GM21576 (cell line): ENCODE results near the gene NPB.

Source experiments
- ATAC-seq: cut with Tn5 transposase; IDR thresholded peaks from one replicate; pipeline ENCODE4 v1.9.1; 2021; ENCODE audit warnings: mild to moderate bottlenecking, moderate library complexity; ENCODE audit not compliant: unreplicated experiment

NPB gene

DNA sequence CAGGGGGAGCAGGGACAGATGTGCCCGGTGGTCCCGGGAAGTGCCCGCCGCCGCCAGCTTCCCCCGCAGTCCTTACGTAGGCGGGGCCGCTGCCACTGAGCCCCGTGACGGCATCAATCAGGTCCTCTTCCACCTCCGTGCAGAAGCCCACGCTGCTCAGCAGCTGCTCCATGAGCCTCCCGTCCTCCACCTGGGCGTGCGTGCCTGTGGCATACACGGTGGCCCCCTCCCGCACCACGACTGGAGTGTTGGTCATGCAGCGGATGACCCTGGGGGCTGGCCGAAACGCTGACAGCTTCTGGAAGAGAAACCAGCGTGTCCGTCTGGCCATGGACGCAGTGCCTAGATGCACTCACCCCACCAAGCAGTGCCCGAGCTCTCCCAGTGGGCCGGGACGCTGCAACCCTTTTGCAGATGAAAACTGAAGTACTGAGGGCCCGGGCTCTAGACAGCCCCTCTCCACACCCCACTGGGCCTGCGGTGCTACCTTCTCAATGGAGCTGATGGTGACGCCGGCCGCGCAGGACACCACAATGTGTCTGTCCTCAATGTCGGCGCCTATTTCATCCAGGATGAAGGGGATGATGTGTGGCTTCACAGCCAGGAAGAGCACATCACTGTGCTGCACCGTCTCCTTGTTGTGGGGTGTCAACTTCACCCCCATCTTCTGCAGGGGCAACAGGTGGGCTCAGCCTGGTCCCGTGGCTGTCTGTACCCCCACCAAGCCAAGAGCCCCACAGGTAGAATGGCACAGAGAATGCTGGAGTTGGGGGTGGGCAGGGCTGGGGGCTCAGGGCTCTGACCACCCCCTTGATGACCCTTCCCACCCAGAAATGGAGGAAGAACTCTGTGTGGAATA is 33.0 kb downstream of the NPB start:
- no peak for ATAC-seq

DNA sequence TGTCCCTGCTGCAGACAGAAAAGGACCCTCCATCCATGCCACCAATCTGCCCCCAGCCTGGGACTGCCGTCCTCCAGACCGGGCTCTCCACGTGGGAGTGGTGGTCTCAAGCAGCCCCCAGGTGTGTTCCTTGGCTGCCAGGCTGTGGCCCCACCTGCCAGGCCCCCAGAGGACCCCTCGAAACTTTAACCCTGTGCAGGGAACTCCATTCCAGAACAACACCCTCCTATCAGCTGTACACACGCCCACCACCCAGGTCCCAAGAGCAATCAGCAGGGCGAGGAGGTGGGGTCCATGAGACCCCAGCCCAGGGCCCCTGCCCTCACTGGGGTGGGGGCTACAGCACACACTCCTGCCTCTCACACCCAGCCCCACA is 33.7 kb downstream of the NPB start:
- no peak for ATAC-seq

DNA sequence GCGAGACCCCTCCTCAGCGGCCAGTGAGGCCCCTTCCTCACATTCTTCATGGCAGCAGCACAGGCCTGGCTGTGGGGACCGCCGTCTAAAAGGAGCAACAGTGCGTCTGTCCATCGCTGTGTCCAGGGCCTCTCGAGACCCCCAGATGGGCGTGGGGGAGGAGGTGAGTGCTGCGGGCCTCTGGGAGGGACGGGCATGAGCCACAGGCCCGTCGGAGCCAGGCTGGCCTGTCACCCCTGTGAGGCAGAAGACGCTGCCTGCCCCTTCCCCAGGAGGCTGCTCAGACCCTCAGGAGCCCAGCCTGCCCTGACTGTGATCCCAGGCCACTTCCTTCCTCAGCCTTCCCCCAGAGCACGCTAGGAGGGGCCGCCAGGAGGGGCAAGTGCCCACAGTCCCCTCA is 37.2 kb downstream of the NPB start:
- no peak for ATAC-seq

DNA sequence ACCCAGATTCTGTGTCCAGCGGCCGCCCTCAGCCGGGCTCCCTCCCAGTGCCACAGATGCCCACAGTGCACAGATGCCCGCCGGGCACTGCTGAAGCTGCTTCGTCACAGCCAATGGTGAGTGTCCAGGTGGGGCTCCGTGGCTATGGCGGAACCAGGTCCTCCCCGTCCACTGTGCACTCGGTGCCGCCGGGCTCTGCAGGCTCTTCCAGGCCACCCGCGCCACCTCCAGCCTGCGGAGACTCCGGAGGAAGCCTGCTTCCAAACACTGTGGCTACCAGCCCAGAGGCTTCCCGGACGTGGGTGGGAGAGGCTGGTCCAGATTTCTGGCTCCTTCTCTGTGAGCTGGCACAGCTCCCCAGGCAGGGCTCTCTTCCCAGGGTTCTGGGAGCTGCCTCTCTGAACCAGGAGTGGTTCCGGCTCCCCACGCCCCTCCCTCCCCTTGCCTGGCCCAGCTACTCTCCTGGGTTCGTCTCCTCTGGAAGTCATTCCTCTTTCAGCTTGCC is 37.9 kb downstream of the NPB start:
- ATAC-seq, result no peak

DNA sequence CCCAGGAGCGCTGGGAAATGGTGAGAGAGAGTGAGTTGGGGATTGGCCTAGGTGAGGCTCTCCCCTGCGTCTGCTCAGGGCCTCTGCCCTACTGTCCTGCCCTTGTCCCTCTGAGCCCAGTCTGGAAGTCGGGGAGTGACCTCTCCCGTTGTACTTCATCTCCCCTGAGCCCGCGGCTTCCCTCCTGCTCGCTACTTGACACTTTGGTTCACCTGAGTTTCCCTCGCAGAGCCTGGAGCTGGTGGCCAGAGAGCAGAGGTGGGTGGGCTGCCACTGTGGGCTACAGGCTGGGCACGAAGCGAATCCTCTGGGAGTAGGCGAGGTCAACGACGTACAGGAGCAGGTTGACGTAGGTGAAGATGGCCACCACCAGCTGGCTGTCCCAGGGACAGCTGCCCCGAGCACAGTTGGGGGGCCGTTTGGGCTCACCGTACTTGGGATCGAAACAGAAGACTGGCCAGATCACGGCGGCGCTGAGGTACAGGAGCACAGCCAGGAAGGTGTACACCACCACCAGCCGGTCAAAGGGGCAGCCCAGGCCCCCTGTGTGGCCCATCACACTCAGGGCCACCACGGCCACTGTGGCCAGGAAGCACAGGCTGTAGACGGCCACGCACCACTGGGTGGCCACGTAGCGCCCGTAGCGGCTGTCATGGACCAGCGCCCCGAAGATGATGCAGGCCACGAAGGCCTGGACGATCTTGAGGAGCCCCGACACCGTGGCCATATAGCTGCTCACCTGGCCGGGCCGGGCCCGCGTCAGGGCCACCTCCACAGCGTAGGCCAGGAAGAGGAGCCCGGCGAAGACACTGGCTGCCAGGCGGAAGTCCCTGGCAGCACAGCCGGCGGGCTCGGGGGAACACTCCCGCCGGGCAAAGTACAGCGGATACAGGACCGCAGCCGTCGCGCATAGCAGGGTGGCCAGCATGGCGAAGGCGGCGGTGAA is 38.8 kb downstream of the NPB start:
- no peak for ATAC-seq

DNA sequence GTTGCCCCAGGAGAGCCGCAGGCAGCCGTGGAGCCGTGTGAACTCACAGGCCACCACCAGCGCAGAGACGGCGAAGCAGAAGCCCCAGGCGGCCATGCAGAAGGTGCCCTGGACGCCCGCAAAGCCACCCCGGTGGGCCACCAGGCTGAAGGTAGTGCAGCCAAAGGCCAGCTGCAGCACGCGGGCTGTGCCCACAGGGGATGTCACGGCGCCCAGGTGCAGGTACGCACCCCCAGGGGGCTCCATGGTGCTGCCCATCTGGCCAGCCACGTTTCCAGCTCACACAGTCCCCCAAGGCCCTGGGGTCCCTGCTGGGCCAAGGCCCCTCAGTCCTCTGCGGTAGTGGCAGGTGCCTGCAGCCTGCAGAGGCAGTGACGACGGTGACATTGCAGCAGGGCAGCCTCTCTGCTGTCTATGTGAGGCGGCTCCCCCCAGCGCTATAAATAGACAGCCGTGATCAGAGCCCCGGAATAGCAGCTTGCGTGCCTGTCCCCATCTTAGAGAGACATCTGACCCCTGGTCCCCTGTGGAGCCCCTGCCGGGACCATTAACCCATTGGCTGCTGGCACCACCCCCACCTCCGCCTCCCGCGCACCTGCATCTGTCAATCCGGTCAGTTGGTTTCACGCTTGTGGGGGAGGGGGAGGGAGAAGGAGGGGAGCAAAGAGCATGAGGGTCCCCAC is 39.6 kb downstream of the NPB start:
- no peak for ATAC-seq

DNA sequence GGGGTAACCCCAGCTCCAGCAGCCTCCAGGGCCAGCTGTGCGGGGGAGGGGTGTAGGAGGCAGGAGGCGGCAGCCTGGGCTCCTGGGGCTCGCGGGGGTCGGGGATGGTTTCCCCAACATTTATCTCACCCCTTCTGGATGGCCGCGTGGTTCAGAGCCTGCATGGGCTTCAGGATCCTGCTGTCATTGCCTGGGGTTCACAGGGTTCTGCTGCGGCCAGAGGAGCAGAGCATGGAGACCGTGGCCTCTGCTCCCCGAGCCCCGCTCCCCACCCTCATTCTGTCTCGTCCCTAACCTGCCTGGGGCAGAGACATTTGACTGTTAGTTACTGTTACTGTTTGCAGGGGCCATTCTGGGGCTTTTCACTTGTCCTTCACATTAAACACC is 40.1 kb downstream of the NPB start:
- ATAC-seq, result no peak

DNA sequence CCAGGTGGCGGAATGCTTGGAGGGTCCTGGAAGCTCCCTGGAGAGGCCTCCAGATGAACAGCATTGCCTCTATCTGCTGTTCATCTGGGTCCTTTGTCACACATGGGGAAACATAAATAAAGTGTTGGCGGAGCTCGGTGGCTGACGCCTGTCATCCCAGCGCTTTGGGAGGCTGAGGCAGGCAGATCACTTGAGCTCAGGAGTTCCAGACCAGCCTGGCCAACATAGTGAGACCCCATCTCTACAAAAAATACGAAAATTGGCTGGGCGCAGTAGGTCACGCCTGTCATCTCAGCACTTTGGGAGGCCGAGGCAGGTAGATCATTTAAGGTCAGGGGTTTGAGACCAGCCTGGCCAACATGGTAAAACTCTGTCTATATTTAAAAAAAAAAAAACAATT is 42.8 kb downstream of the NPB start:
- ATAC-seq, result no peak

DNA sequence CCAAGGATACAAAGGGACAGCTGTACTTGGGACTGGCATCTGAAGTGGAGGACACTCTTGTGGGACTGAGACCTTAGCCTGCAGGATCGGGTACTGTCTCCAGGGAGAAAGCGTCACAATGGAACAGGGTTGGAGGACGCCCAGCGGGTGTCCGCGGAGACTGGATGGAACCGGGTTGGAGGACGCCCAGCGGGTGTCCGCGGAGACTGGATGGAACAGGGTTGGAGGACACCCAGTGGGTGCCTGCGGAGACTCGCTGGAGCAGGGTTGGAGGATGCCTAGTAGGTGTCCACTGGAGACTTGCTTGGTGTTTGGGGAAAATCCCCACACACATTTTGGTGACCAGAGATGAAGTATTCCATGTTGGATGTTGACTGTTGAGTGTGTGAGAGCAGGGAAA is 45.2 kb downstream of the NPB start, which contains the start of gene MYADML2:
TSS of gene MYADML2 (minus strand) at position 45 of the 400 bp plus-strand sequence. CDS start 5,492 bp downstream, outside the sequence.
- ATAC-seq, result no peak

DNA sequence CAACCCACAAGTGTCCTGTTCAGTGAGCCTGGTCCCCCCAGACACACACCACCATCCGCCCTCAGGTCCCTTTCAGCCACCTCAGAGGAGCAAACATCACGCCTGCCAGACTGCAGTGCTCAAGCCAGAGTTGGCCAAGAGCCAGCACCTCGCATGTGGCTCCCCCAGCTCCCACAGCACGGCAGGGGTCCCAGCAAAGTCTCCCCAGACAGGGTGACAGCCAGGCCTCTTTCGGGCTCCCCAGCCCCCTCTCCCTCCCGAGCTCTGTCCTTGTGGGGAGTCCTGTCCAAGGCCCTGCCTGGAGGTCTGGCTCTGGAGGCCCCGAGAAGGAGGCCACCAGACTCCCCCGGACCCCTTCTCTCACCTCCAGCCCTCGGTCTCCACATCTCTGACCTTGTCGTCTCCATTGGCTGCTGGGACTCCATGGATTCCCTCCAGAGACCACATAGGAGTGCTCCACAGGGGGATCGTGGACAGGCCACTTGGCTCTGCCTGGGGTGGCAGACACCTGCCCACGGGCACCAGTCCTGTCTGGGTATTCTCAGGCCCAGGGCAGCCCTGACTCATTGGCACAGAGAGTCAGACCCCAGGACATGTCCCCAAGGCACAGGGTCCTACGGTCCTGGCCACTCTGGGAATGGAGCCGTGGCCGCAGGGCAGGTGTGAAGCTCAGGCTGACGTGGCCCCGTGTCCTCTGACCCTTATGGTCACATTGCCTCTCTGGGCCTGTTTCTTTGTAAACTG is 46.8 kb downstream of the NPB start:
- no peak for ATAC-seq

DNA sequence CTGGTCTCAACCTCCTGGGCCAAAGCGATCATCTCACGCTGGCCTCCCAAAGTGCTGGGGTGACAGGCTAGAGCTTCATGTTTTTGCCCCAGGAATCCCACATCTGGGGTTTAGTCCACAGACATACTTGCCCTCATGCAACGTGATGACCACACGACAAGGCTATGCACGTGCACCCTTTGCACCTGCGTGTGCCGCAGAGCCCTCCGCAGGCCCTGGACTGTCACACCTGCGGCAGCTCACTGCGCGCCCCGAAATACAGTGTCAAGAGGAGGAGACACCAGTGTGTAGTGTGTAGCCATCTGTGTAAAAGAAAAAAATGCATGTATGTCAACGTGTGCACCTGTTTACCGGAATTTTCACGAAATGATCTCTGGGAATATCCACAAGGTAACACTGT is 48.5 kb downstream of the NPB start:
- no peak for ATAC-seq

DNA sequence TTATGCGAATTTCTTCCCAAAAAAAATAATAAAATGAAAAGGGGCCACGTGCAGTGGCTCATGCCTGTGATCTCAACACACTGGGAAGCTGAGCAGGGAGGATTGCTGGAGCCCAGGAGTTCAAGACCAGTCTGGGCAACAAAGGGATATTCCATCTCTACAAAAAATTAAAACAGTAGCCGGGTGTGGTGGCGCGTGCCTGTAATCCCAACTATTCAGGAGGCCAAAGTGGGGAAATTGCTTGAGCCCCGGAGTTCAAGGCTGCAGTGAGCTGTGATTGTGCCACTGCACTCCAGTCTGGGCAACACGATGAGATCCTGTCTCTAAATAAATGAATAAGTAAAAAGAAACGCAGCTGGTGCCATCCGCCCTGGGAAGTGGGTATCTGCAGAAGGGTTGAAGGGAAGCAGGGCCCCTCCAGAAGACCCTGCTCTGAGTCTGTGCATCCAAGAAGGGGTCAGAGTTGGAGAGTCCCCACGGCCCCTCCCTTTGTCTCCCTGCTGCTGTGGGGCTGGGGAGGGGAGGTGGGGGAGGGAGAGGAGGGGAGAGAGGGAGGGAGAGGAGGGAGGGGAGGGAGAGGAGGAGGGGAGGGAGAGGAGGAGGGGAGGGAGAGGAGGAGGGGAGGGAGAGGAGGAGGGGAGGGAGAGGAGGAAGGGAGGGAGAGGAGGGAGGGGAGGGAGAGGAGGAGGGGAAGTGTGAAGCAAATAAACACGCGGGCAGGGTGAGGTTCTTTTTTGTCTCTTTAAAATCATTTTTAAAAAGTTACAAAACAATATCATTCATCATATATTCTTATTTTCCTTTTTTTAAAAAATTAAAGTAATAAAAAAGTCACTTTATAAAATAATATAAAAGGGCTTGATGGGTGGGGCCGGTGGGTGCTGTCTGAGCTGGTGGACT is 50.0 kb downstream of the NPB start:
- no peak for ATAC-seq
